Femur (tissue), 1 donor: ENCODE measurements around the gene SAMD4A.

ENCODE experiments used
- DNase-seq: peaks from one replicate; pipeline ENCODE4 v3.0.0-alpha.2; 2017

Gene SAMD4A

GRCh38 chr14:54667026-54667744 is 100.3 kb downstream of the SAMD4A start:
- no peak for DNase-seq

GRCh38 chr14:54667764-54668163 is 100.8 kb downstream of the SAMD4A start:
- peak; percentile 58 for DNase-seq

DNA sequence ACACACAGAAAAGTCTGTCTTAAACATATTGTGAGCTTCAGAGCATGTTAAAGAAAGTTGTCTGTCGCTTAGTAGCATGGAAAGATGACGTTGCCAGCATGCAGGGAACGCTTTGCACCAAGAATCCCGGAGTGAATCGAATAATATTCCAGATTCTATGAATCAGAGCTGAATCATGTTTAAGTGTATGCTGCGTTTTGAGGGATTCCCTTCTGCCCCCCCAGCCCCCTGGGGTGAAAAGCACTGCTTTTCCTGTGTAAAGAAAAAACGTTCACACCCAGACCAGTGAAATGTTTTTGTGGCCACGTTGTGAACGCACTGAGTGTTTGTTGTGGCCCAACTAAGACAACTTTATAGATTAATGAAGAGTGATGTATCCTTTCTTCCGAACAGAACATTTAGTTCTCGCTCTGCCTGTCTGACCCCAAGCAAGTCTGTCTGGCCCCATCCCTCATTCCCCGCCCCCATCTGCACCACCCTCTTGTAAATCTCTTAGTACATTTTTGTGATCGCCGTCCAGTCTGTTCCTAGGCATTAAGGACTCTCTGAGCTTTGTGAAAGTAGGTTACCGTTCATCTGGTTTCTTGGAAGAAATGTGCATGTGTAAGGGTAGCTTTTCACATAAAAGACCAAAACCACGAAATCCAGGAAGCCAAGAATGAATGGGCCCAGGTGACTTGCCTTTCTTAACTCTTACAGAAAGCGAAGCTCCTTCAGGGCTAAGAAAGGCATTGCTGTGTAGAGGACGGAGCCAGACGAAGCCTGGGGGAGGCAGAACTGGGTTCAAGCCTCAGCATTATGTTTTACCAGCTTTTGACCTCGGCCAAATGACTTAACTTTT is 103.0 kb downstream of the SAMD4A start:
- peak; percentile 48 for DNase-seq

DNA sequence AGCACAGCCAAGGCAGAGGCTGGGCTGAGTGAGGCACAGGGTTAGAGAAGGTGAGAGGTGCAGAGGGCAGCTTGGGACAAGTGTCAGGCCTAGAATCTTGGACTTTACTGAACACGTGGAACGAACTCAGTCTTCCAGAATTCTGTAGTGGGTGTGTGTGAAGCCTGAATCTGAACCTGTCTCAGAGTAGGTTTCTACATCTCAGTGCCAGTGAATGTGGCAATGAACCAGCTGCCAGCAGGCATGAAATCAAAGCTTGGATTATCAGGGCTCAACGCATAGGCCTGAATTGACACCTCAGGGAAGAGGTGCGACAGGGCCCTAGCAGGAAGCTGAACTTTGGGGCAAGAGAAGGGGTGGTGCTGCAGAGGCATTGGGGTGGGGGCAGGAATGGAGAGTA is 104.6 kb downstream of the SAMD4A start:
- DNase-seq = no peak

- no peak for DNase-seq
Observed at GRCh38 chr14:54672181-54672580, 105.3 kb downstream of the SAMD4A start.

- DNase-seq = no peak
Observed at GRCh38 chr14:54672688-54673087, 105.8 kb downstream of the SAMD4A start.

DNA sequence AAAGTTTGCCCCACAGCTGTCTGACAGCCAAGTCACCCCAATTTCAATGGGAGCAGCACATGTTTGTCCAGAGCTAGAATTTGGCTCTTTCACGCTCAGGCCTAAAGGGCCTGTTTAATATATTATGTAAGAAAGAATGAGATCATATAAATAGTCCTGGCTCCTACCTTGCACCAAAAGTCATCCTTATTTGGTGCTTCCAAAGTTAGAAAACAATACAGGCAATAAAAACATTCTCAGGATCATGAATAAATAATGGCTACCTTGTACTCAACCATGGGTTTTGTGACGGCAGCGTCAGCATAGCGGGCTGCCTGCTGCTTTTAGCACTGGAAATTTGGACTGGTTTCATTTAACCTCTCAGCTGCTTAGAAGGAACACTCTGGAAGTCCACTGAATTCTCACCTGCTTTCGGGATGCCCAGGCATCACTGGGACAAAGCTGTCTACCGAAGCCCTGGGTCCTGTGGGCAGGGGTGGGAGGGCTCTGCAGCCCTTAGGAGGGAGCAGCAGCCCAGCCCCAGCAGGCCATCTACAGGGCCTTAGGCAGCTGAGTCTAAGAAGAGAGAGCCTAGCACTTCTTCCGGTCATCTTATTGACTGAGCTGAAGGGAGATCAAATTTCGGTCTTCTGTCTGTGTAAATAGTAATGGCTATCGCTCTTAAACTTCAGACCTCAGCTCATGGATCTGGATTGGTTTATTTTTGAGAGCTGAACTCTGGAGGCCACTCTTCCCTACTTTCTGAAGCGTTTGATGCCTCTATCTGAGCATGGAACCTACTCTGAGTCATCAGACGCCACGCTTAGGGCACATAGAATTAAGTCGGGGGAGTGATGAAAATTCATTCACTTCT is 106.5 kb downstream of the SAMD4A start:
- no peak for DNase-seq

DNA sequence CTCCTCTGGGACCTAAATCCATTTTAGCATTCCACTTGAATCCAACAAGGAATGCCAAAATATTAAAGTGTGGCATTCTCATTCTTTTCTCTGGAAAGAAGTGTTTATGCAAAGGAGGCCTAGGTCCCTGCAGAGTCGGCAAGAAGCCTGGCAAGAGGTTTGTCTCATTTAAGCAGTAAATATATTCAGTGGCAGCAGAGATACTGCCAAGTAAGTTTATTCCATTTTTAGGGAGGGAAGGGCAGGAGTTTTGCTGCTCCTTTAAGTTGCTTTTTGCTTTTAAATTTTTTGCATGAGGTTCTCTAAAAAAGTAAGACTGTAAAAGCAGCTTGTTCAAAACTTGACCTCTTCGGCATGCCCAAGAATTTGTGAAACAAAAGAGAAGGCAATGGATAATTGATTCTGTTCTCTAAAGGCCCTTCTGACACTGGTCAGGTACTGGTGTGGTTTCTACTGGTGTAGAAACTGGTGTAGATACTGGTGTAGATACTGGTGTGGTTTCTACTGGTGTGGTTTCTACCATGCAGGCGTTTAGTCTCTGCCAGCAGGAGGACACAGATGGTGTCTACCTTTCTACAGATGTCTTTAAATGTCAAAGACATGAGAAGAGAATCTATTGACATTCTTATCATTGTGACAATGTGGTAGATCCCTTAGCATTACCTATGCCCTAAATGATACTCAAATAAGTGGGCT is 107.3 kb downstream of the SAMD4A start:
- no peak for DNase-seq

DNA sequence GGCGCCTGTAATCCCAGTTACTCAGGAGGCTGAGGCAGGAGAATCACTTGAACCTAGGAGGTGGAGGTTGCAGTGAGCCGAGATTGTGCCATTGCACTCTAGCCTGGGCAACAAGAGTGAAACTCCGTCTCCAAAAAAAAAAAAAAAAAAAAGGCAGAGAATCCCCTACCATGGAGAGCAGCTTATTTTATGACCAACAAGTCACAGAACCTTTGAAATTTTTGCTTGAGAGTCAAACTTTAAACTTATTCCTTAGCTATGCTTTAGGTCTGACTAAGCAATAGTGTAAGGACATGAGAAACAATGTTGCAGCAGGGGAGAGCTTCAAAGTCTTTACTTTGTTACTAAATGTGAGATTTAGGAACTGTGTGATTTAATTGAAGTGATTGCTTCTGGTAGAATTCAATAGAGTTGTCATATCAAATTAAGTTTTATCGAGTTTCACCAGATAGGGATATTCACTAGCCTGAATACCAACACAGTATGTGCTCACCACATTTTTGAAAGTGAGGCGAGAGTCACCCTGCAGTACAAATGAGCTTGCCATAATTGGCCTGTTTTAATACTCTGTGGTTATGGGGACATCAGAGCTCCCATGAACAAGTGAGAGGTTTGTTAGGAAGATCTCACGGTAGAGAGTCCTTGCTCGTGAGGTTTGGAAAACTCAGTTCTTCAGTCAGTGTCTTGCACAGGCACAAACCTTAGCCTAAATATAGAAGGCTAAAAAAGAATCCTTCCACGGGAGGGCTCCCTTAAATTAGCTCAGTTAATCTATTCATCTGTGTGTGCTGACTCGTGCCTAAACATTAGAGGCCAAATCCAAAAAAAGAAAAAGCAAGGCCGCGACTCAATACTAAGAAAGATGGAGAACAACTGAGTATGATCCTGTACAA is 108.6 kb downstream of the SAMD4A start:
- DNase-seq = no peak

DNA sequence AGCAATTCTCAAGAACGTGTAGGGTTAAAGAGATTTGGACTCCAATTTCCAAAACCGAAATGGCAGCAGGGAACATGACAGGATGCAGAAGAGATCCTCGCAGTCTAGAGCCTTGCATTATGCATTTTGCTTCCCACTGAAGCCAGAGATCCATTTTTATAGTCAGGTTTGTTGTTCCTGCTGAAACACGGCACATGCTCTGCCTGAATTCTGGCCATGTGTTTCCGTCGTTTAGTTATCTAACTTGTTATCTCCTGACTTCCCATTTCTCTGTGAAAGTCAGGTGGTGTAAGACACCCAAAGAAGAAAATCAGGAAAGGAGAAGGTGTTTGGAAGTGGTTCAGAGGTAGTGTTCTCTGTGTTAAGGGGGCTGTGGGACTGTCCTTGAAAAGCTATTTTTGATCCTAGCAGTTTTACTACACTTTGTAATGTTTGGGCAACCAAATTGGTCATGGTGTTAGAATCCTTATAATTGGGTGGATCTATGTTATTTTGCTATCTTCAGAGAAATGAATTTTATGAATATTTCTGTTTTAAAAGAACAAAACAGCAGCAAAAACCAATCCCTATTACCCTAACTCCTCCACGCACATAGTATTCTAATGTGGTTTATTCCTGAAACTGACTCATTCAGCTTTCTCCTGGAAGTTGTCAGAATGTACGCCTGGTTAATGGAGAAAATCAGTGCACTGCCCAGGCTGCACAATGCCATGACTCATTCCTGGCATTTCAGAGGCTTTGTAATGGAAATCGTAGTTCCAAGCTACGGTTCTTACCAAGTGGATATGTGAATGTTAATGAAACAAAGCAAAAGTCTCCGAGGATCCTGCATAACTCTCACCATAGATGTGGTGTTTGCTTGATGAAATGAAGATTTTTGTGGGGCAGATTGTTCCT is 110.1 kb downstream of the SAMD4A start:
- peak; percentile 67 for DNase-seq

DNA sequence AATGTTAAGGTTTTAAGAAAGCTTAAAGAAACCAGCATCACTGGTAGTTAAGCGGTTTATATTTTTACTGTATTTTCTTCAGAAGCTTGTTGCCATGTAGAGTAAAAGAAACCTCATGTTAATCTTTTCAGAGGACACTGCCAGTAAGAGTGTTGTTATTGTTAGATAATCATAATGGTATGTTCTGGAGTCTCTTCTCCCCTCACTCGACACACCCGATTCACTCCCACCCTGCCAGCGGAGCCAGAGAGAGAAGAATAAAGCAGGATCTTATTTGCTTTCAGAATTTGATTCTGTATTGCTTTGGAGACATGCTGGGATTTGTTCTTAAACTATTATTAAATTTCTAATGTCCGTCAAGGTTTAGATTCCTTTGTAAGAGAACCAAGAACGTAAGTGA is 113.7 kb downstream of the SAMD4A start:
- no peak for DNase-seq

- DNase-seq = no peak
Observed at GRCh38 chr14:54681811-54682261, 114.9 kb downstream of the SAMD4A start.

GRCh38 chr14:54682578-54682977 is 115.7 kb downstream of the SAMD4A start:
- DNase-seq = no peak

DNA sequence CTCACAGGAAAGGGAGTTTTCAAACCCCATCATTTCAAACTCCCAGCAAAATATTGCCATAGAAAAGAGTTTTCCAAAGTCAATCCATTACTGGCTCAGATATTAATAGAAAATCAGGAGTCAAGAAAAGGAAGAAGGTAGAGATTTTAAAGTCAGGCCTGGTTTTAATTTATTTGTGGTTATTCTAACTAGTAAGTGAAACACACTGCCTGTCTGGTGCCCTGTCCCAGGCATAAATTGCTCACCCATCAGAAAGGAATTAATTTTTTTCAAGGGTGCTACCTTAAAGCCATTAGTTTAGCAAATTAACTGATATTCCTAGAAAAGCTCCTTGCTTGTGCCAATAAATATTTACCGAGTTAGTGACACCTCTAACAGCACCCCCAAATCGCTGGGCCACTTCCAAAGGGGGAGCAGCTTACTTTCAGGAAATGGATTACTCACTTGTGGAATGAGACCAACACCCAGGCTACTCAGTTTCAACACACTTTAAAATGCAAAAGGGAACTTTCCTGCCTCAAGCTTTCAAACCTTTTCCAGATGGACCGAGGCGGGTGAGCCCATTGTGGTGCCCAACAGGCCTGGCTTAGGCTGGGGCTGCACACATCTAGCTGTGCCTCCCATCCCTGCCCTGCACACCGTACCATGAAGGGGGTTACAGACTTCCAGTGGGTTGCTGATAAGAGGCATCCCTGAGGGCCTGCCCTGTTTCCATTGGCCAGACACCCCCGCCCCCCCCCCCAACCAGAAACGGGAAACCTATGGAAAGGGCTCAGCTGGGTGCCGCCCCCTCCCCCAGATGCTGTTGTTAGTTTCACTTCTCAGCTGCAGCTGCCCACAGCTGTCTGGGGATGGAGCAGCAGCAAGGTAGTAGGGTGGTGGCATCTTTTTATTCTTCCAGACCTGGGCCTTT is 117.2 kb downstream of the SAMD4A start:
- peak; percentile 63 for DNase-seq

GRCh38 chr14:54685286-54685845 is 118.4 kb downstream of the SAMD4A start:
- no peak for DNase-seq

DNA sequence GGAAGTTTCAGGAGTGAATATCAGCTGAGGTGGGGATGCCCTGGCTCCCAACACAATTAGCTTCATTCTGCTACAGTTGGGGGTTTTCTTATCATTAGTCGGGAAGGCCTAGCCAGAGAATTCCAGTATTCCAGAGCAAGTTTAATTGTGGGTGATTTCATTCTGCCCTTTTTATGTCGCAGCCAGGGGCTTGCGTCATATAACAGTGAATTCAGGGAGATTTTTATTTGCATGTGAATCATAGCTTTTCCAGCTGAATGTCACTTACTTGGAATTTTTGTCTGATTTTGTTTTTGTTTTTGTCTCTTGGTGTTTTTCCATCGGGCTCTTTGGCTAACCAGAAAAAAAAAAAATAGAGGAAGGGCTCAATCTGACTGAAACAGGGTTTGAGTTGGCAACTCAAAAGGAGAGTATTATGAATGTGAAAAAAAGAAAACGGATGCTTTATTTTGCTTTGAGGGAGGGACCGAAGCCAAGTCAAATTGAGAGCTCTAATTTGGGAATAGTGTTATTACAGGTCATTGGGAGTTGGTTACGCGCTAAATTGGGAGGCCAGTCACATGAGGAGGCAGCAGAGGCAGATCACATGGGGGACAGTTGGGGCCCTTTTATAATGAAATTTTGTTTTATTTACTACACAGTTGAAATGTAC is 119.4 kb downstream of the SAMD4A start:
- DNase-seq = peak; percentile 72

- DNase-seq = no peak
Observed at GRCh38 chr14:54686871-54687749, 120.2 kb downstream of the SAMD4A start.
